ENCODE data around the gene TEDC1.

DNA sequence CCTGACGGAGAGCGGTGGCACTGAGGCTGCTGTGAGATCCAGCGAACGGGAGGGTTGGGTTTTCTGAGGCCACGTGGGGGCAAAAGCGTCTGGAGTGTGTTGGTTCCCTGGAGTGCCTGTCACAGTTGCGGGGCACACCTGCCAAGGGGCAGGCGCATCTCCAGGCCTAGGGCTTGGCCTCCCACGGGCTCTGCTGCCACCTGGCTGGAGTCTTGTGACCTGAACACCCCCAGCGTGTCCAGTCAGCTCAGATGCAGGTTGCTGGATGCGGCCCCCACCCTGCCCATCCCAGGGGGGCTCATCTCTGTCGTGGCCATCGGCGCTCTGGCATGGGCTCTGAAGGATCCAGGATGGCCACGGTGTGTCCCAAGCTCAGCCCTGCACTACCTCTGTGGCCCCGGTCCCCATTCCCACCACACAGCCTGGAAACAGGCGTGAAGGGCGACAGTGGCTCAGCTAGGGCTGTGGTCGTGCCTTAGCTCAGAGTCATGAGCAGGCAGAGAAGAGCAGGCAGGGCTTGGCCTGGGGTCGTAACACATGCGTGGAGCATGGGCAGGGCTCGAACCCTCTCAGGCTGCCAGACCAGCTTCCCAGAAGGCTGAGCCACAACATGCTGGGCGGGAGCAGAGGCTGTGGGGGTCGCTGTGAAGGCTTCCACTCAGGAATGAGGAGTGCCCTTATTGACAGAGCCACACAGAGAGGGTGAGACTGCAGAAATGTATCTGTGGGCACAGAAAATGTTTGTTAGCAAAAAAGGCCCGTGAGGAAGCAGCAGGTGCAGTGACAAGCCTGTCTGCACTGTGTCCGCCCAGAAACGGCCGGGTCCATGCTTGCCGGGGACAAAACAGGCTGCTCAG lies 40.0 kb upstream of the TEDC1 start:
- TF ChIP-seq, protein P1, sequence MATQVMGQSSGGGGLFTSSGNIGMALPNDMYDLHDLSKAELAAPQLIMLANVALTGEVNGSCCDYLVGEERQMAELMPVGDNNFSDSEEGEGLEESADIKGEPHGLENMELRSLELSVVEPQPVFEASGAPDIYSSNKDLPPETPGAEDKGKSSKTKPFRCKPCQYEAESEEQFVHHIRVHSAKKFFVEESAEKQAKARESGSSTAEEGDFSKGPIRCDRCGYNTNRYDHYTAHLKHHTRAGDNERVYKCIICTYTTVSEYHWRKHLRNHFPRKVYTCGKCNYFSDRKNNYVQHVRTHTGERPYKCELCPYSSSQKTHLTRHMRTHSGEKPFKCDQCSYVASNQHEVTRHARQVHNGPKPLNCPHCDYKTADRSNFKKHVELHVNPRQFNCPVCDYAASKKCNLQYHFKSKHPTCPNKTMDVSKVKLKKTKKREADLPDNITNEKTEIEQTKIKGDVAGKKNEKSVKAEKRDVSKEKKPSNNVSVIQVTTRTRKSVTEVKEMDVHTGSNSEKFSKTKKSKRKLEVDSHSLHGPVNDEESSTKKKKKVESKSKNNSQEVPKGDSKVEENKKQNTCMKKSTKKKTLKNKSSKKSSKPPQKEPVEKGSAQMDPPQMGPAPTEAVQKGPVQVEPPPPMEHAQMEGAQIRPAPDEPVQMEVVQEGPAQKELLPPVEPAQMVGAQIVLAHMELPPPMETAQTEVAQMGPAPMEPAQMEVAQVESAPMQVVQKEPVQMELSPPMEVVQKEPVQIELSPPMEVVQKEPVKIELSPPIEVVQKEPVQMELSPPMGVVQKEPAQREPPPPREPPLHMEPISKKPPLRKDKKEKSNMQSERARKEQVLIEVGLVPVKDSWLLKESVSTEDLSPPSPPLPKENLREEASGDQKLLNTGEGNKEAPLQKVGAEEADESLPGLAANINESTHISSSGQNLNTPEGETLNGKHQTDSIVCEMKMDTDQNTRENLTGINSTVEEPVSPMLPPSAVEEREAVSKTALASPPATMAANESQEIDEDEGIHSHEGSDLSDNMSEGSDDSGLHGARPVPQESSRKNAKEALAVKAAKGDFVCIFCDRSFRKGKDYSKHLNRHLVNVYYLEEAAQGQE (IDR thresholded peaks at IDR 0.05; ENCODE audit: insufficient read depth in 1 of 2, low read depth in 2 of 2, low read length in 2 of 2): no peak
- TF ChIP-seq POLR2AphosphoS5 (IDR thresholded peaks at IDR 0.05; ENCODE audit: low read depth, low read length) (no peak), SIN3A (IDR thresholded peaks at IDR 0.05; ENCODE audit: borderline replicate concordance, insufficient read depth, low read length) (no peak), TAF1 (IDR thresholded peaks at IDR 0.05; ENCODE audit: borderline replicate concordance, insufficient read depth, low read length) (no peak), FOXP2 (optimal IDR thresholded peaks at IDR 0.05; ENCODE audit: borderline replicate concordance, extremely low read depth, extremely low read length, insufficient read depth) (no peak)
